Pancreas (tissue), 10 donors: Measurements from ENCODE around the gene MEGF11. TPM values are rescaled to one million over a fixed set of nuclear protein-coding genes. Genes with fewer than 3 reads are reported as not detected.

Experiments used
- ATAC-seq, 4 donors: fragments of 200-7000 bp; cut with Tn5 transposase; one replicate each; pipeline versions ENCODE4 v1.8.0 to v1.9.1; 2020; ENCODE audit warnings: mild to moderate bottlenecking in 4 of 4, moderate library complexity in 4 of 4
- DNase-seq, 6 donors: peaks; one replicate each; pipeline ENCODE4 v3.0.0-alpha.2; 2020
- FAIRE-seq: peaks from 2 replicates; lab custom pipeline; 2012; peaks lifted over from hg19 to GRCh38; lab: Jason Lieb, UNC
- H3K27ac ChIP-seq, 4 donors: fragments of 200-600 bp; sonication (generic); 1 replicate in 3 of 4; 2 replicates in 1 of 4; pipeline versions ENCODE4 v1.5.0 to v1.8.0; 2020
- H3K27me3 ChIP-seq, 4 donors: fragments of 200-600 bp; one replicate each; pipeline ENCODE4 v1.8.0; 2021
- H3K36me3 ChIP-seq, 3 donors: fragments of 200-600 bp; sonication (generic) in 1 of 3; one replicate each; pipeline versions ENCODE4 v1.5.0 to v1.8.0; 2020 to 2021
- H3K4me1 ChIP-seq, 3 donors: fragments of 200-600 bp; one replicate each; pipeline ENCODE4 v1.8.0; 2021
- H3K4me3 ChIP-seq, 4 donors: fragments of 200-600 bp; sonication (generic) in 2 of 4; one replicate each; pipeline versions ENCODE4 v1.5.0 to v1.8.0; 2020 to 2021
- H3K9me3 ChIP-seq, 4 donors: fragments of 200-600 bp; one replicate each; pipeline ENCODE4 v1.8.0; 2021
- CTCF ChIP-seq, 4 donors: fragments of 200-600 bp; sonication (generic) in 3 of 4; IDR thresholded peaks; one replicate each; pipeline versions ENCODE4 v1.5.0 to v1.8.0; 2021; ENCODE audit warnings: antibody characterized with exemption in 4 of 4
- WGBS, 2 donors: extraction: QIAGEN DNeasy Blood & Tissue Kit; methylation state at CpG; one replicate each; pipeline ENCODE4 v1.1.7; 2013; 5-methylcytosine and 5-hydroxymethylcytosine counted together
- intact Hi-C, 3 donors: fragments of 100-400 bp; cut with DNase I; formaldehyde crosslinking; loops; one replicate each; pipeline versions ENCODE4 v1.11.1 to v1.14.2; 2022
- polyA plus RNA-seq, 2 donors: library from polyadenylated mRNA; stranded (reverse); fragments of 200-250 nt; gene quantifications; one replicate each; pipeline ENCODE4 v1.2.3, GENCODE V29; 2013
- total RNA-seq, 6 donors: library from RNA; stranded (reverse); fragmentation: NEBNext Ultra II Directional in 4 of 6; extraction: Animal tissue kit (Norgen Biotek cat#: 25700) in 4 of 6; gene quantifications; one replicate each; pipeline versions ENCODE4 v1.2.1 to v1.2.4, GENCODE V29; 2021 to 2023
- donor health status: healthy with polysubstance abuse.
- donor health status: DM: no; HTN: no; CAD: no; lungs with moderate emphysema.
- donor health status: DM: no; HTN: no; CAD: no.
- donor health status: control.
- donor health status: control.
- donor health status: Bipolar disorder and iron deficiency.
- donor health status: DM: yes; HTN: yes; CAD: no.
- donor health status: DM: no; HTN: no; CAD: no.
- donor health status: DM: no; HTN: no; CAD: no.
- donor health status: DM: yes; HTN: yes; CAD: no.

MEGF11 gene
- total RNA-seq = under 1 TPM; 0.19 to 0.57 (median 0.37) TPM
- under 1 TPM; 0.34 to 0.87 TPM for polyA plus RNA-seq

DNA sequence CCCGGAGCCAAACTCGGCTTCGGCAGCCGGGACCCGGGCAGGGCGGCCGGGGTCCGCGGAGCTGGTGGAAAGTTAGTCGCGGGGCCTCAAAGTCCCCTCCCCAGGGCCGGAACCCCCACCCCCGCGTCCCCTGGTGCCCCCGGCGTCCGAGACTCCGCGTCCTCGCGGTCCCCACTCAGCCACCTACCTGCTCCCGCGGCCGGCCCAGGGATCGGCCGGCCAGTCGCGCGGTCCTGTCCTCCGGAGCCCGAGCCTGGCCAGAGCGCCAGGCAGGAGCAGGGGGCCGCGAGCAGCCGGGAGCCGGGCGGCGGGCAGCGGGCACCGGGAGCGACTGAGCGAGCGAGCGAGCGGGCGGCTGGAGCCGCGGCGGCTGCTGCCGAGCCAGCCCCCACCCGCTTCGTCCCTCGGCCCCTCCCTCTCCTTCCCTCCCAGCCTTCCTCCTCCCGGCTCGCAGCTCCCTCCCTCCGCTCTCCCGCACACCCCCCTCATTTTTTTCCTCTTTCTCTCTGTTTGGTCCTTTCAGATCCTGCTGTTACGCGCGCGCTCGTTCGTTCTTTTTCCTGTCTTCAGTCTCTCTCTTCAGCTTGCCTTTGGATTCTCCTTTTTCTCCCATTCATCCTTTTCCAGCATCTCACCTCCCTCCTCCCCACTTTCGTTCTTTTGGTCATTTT lies at the start of gene MEGF11:
Gene MEGF11, minus strand, starts transcription at position 333 of the 671 bp plus-strand sequence. CDS start 125,347 bp downstream, outside the sequence.
- Histone ChIP-seq H3K27me3 (peaks cover 0 to 13% (median 2%) of the 10 kb centered on the region in 4 donors), H3K36me3 (no peaks in the 10 kb centered on the region), H3K9me3 (no peaks in the 10 kb centered on the region), H3K4me3 (peak within 1 kb of the TSS; percentile 35 to 48 (median 44)), H3K27ac (no peak within 1 kb of the TSS), H3K4me1 (peaks cover 0 to 11% (median 8%) of the 10 kb centered on the region in 3 donors)
- WGBS, 2 donors = 1% methylated on average over 24 to 64 of the region's 64 CpGs
- intact Hi-C loops = no loop called here
- TF ChIP-seq CTCF (IDR thresholded peaks at IDR 0.05) = no peak
- DNase-seq (peak in 4 of 6 donors; percentile 13 to 73 (median 44)), ATAC-seq (peak; percentile 63 to 73 (median 66)), FAIRE-seq (no peak)

- Histone ChIP-seq H3K4me1 (peaks cover 0 to 5% (median 0%) of the 10 kb centered on the region in 3 donors), H3K36me3 (peaks cover 0 to 3% (median 0%) of the 10 kb centered on the region in 3 donors), H3K9me3 (no peaks in the 10 kb centered on the region), H3K4me3 (no peak overlapping the region), H3K27me3 (no peaks in the 10 kb centered on the region), H3K27ac (no peak overlapping the region)
- no peak for FAIRE-seq
- TF ChIP-seq CTCF (IDR thresholded peaks at IDR 0.05) = no peak
- DNase-seq = no peak
- WGBS, 2 donors = 91 to 97% methylated on average over 5 of the region's 5 CpGs
- intact Hi-C loops = no loop called here
- ATAC-seq = no peak
Observed at GRCh38 chr15:66302489-66303278, 49.1 kb upstream of the MEGF11 start.

GRCh38 chr15:66298803-66299251 lies 45.3 kb upstream of the MEGF11 start:
- Histone ChIP-seq H3K27ac (no peak overlapping the region), H3K4me1 (peaks cover 8 to 23% (median 15%) of the 10 kb centered on the region in 3 donors), H3K9me3 (no peaks in the 10 kb centered on the region), H3K36me3 (peaks cover 0 to 3% (median 0%) of the 10 kb centered on the region in 3 donors), H3K4me3 (no peak overlapping the region), H3K27me3 (no peaks in the 10 kb centered on the region)
- FAIRE-seq = no peak
- intact Hi-C loops = no loop called here
- ATAC-seq = peak in 2 of 4 donors; percentile 23 to 55
- WGBS, 2 donors = 44 to 50% methylated on average over 4 of the region's 4 CpGs
- peak in 3 of 6 donors; percentile 59 to 66 (median 64) for DNase-seq
- no peak for TF ChIP-seq CTCF (IDR thresholded peaks at IDR 0.05)

DNA sequence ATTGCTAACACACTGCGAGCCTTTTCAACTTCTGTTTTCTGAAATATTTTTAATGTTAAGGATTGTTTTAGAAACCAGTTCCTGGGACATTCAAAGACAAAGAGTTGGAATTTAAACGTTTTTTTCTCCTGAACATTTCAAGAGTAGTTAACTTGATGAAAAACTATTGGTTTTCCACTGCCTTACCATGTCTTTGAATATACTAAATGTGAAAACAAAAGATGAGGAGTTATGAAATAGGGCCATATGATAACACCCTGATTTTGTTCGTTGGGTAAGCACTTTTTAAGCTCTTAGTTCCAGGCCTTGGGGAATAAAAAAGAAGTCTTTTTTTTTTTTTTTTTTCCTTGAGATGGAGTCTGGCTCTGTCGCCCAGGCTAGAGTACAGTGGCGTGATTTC lies 42.6 kb upstream of the MEGF11 start:
- no peak overlapping the region for H3K4me3 ChIP-seq
- no peaks in the 10 kb centered on the region for H3K9me3 ChIP-seq
- H3K27ac ChIP-seq = no peak overlapping the region
- no peak for DNase-seq
- intact Hi-C loops = no loop called here
- TF ChIP-seq CTCF (IDR thresholded peaks at IDR 0.05) = no peak
- no peak for FAIRE-seq
- WGBS, 2 donors = 57 to 64% methylated on average over 5 of the region's 5 CpGs
- no peak for ATAC-seq
- no peaks in the 10 kb centered on the region for H3K27me3 ChIP-seq
- H3K36me3 ChIP-seq = peaks cover 0 to 3% (median 0%) of the 10 kb centered on the region in 3 donors
- H3K4me1 ChIP-seq = peaks cover 8 to 34% (median 25%) of the 10 kb centered on the region in 3 donors
